ENCODE measurements around the gene UTP25.

The UTP25 gene

DNA sequence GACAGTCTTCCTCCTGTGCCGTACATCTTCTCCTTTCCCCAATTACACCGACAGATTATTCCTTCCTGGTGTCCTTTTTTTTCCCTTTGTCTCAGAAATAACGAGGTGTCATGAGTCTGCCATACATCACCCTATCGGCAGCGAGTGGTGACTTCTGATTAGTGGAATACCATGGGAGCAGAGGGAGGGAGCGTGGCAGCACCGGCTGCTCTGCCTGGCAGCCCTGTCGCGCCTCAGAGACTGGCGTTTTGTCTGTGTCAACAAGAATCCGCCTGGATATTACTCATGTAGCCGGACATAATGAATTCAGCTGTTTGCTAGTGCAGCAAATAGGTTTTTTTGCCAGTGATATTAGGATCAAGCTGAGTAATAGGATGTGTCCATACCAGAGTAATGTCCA lies 51.8 kb downstream of the UTP25 start:
- H3K4me3 ChIP-seq (ENCODE audit: low read length) = no peak overlapping the region
- peak; percentile 91 for DNase-seq (ENCODE audit: low read depth)
- TF ChIP-seq, protein P1, sequence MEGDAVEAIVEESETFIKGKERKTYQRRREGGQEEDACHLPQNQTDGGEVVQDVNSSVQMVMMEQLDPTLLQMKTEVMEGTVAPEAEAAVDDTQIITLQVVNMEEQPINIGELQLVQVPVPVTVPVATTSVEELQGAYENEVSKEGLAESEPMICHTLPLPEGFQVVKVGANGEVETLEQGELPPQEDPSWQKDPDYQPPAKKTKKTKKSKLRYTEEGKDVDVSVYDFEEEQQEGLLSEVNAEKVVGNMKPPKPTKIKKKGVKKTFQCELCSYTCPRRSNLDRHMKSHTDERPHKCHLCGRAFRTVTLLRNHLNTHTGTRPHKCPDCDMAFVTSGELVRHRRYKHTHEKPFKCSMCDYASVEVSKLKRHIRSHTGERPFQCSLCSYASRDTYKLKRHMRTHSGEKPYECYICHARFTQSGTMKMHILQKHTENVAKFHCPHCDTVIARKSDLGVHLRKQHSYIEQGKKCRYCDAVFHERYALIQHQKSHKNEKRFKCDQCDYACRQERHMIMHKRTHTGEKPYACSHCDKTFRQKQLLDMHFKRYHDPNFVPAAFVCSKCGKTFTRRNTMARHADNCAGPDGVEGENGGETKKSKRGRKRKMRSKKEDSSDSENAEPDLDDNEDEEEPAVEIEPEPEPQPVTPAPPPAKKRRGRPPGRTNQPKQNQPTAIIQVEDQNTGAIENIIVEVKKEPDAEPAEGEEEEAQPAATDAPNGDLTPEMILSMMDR (conservative IDR thresholded peaks at IDR 0.05; ENCODE audit: low read depth, low read length) = no peak

DNA sequence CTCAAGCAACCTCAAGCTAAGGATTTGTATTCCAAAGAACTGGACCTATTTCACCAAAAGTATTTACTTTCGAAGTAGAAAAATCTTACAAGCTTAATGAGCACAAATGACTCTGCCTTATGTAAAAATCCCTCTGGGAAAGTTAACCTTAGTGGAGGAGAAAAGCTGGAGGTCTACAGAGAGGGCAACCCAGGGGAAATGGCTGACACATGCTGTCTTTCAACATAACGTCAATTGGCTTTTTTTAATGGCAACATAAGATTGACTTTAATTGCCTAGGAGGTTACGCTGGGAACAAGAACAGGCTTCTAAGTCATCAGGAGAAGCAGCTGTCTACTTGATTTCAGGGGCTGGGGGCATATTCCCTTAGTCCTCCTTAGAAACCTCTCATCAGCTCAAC lies 52.3 kb downstream of the UTP25 start:
- no peak for DNase-seq (ENCODE audit: low read depth)
- H3K4me3 ChIP-seq (ENCODE audit: low read length) = no peak overlapping the region
- TF ChIP-seq, protein P1 (conservative IDR thresholded peaks at IDR 0.05; ENCODE audit: low read depth, low read length) = no peak

DNA sequence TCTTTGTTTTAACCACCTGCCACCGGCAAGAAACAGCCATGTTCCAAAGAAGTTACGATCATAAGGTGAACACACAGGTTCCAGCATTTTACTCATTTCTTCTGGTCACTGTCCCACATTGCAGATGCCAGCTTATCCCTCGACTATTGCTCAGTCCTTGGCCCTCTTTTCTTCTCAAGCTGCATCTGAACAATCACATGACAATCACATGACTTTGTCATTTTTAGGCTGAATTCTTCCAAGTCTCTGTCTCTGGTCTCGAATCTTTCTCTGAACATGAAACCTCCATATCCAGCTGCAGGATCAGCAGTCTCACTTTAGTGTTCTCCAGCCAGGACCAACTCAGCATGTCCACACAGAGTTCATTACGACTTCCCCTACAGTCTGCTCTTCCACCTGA lies 53.8 kb downstream of the UTP25 start:
- no peak overlapping the region for H3K4me3 ChIP-seq (ENCODE audit: low read length)
- DNase-seq (ENCODE audit: low read depth) = no peak
- TF ChIP-seq, protein P1 (conservative IDR thresholded peaks at IDR 0.05; ENCODE audit: low read depth, low read length) = no peak

DNA sequence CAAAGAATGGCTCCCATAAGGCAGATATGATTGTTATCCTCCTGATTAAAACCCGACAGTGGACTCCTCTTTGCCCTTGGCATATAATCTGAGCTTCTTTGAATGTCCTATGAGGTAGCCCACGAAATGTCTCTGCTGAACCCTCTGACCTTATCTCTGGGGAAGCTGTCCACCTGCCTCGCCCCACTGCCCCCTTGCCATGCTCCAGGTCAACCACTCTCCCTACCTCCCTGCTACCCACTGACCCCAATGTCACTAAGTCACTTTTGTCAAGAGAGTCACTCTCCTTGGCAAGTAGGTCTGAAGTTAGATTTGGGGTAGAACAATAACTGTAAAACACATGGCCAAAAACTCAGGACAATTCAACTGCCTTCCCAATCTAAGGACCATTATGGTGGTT lies 54.5 kb downstream of the UTP25 start:
- H3K4me3 ChIP-seq (ENCODE audit: low read length) = no peak overlapping the region
- TF ChIP-seq, protein P1 (conservative IDR thresholded peaks at IDR 0.05; ENCODE audit: low read depth, low read length) = no peak
- no peak for DNase-seq (ENCODE audit: low read depth)

DNA sequence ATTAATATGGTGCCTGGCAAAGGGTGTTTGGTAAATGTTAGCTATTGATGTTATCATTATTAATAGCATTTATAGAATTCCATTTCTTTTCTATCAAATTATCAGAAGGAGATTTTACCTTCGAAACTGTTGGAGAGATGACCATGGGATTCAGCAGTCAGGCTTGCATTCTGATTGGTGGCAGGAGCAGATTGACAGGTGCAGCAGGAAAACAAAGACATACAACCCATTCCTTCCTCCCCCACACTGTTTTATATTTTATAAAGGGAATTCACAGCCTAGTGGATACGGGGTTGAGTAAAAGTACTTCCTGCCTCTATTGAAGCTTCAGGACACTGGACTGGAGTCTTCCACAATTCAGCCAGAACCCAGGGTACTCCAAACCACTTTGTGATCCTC lies 55.2 kb downstream of the UTP25 start:
- no peak for DNase-seq (ENCODE audit: low read depth)
- H3K4me3 ChIP-seq (ENCODE audit: low read length) = no peak overlapping the region
- TF ChIP-seq, protein P1 (conservative IDR thresholded peaks at IDR 0.05; ENCODE audit: low read depth, low read length) = no peak

DNA sequence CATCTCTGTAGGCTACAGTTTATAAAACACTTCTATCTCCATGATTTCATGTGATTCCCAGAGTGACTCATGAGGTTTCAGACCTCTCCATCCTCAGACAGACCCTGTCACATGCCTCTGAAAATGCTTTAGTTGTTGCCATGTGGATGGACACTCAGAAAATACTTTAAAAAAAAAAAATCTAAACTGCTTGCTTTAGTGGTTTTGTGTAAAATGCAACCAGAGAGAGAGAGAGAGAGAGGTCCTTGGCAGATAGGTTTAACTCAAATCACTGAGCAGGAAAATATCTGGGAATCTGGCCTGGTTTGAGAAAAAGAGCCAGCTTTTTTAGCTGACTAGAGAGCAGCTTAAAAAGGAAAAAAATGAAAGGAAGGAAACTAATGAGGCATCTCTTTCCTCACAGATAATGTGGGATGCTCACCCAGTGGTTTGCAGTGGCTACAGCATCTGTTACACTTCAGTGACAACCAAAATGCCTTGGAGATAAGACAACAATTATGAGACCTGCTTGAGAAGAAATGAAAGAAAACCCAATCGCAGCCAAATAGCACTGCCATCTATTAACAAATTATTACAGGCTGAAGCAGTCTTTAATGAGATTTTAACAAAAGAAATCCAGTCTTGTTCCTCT lies 55.7 kb downstream of the UTP25 start:
- TF ChIP-seq, protein P1 (conservative IDR thresholded peaks at IDR 0.05; ENCODE audit: low read depth, low read length) = no peak
- peak; percentile 93 for DNase-seq (ENCODE audit: low read depth)
- H3K4me3 ChIP-seq (ENCODE audit: low read length) = no peak overlapping the region

DNA sequence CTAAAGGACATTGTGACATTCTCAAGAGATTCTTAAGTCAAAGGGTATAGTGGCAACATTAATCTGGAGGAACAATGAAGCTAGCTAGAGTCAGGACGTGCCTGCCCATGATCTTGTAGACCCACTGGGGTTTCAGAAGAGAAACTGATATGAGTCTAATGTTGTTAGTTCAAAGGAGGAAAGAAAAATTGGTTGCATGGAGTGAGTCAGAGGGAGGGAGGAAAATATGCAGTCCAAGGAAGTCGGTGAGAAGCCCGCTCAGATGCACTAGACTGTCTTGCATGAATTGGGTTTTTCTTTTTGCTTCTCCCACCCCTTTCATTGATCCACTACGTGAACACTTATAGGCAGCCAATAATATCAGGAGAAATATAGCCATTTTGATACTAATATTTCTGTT lies 56.5 kb downstream of the UTP25 start:
- TF ChIP-seq, protein P1 (conservative IDR thresholded peaks at IDR 0.05; ENCODE audit: low read depth, low read length) = no peak
- DNase-seq (ENCODE audit: low read depth) = no peak
- H3K4me3 ChIP-seq (ENCODE audit: low read length) = no peak overlapping the region

Data from retinal pigment epithelial cell (primary cell).